G401 (cell line): Measurements from ENCODE around the gene PKN3. TPM values are rescaled to one million over a fixed set of nuclear protein-coding genes. Genes with fewer than 3 reads are reported as not detected.
"Not testable (repeated sequence)": the region's sequence is repeated elsewhere in the genome, so short reads cannot be mapped to it uniquely, and the experiment has no call there.

Experiments
- DNase-seq: peaks from one replicate; pipeline ENCODE4 v3.0.0-alpha.2; 2015; ENCODE audit warnings: low spot score
- in situ Hi-C: cut with HindIII; loops from 2 replicates; pipeline ENCODE4 v1.10.0; 2016; ENCODE audit warnings: low sequenced_read_pairs, mixed read lengths
- total RNA-seq: library from RNA; depleted of rRNA; stranded (reverse); fragments of >200 nt; shearing (Covaris generic); gene quantifications from 2 replicates; pipeline ENCODE4 v1.2.3, GENCODE V29; 2014

Gene PKN3
- total RNA-seq, 1 experiment from 2014 or later = 36.7 TPM

- peak; percentile 52 for DNase-seq
- in situ Hi-C loops = no loop called here
Measured at GRCh38 chr9:128689820-128690683, 12.3 kb upstream of the PKN3 start.

GRCh38 chr9:128690684-128691034 lies 11.6 kb upstream of the PKN3 start:
- DNase-seq = no peak
- in situ Hi-C loops = no loop called here

GRCh38 chr9:128693738-128694137 lies 8.6 kb upstream of the PKN3 start:
- DNase-seq, in situ Hi-C loops: not testable (repeated sequence)

- in situ Hi-C loops = no loop called here
- no peak for DNase-seq
Measured at GRCh38 chr9:128694344-128694743, 8.0 kb upstream of the PKN3 start.

- in situ Hi-C loops = no loop called here
- no peak for DNase-seq
Measured at GRCh38 chr9:128696923-128697707, 5.2 kb upstream of the PKN3 start.

- not testable (repeated sequence) for DNase-seq
Measured at GRCh38 chr9:128699096-128699795, 3.1 kb upstream of the PKN3 start.

GRCh38 chr9:128701227-128701854 lies 962 bp upstream of the PKN3 start:
- in situ Hi-C loops = no loop called here
- DNase-seq = no peak

More at GRCh38 chr9:128699096-128699795, 3.1 kb upstream of the PKN3 start:
- in situ Hi-C loops = not testable (repeated sequence)

GRCh38 chr9:128702949-128703615 lies 779 bp downstream of the PKN3 start:
- peak; percentile 33 for DNase-seq
- in situ Hi-C loops = no loop called here

GRCh38 chr9:128703616-128704355 lies 1.5 kb downstream of the PKN3 start:
- in situ Hi-C loops = no loop called here
- DNase-seq = peak; percentile 47

- in situ Hi-C loops = no loop called here
- DNase-seq = no peak
Measured at GRCh38 chr9:128704356-128704670, 2.0 kb downstream of the PKN3 start.

GRCh38 chr9:128705051-128705965 lies 3.0 kb downstream of the PKN3 start:
- in situ Hi-C loops = no loop called here
- DNase-seq = no peak

- peak; percentile 30 for DNase-seq
- in situ Hi-C loops = no loop called here
Measured at GRCh38 chr9:128706045-128706444, 3.7 kb downstream of the PKN3 start.

GRCh38 chr9:128706671-128707381 lies 4.5 kb downstream of the PKN3 start:
- in situ Hi-C loops = no loop called here
- DNase-seq = no peak

GRCh38 chr9:128707446-128707845 lies 5.1 kb downstream of the PKN3 start:
- no peak for DNase-seq
- in situ Hi-C loops = no loop called here

- DNase-seq = no peak
Measured at GRCh38 chr9:128712451-128713410, 10.4 kb downstream of the PKN3 start.

GRCh38 chr9:128713411-128713780 lies 11.1 kb downstream of the PKN3 start:
- in situ Hi-C loops = no loop called here
- DNase-seq = no peak

More at GRCh38 chr9:128712451-128713410, 10.4 kb downstream of the PKN3 start:
- in situ Hi-C loops = no loop called here
